Brain microvascular endothelial cell (primary cell): ENCODE data around the gene GPR137C.

Experiments used
- DNase-seq: peaks from one replicate; pipeline ENCODE4 v3.0.0-alpha.2; 2020
- H3K27ac ChIP-seq: fragments of 250-450 bp; sonication (Bioruptor Pico); 2 replicates; pipeline ENCODE4 v1.5.1; 2020; ENCODE audit warnings: mild to moderate bottlenecking, moderate library complexity
- H3K27me3 ChIP-seq: fragments of 250-450 bp; sonication (Bioruptor Pico); replicated peaks from 2 replicates; pipeline ENCODE4 v1.5.1; 2020; ENCODE audit warnings: mild to moderate bottlenecking
- H3K36me3 ChIP-seq: fragments of 250-450 bp; sonication (Bioruptor Pico); replicated peaks from 2 replicates; pipeline ENCODE4 v1.5.1; 2020; ENCODE audit warnings: mild to moderate bottlenecking
- H3K4me3 ChIP-seq: 2 replicates; pipeline ENCODE4 v1.5.1; 2011; ENCODE audit warnings: low read depth, mild to moderate bottlenecking, control low read depth, low read length, moderate library complexity
- CTCF ChIP-seq: IDR thresholded peaks from 2 replicates; pipeline ENCODE4 v1.5.1; 2011; ENCODE audit warnings: low read depth, mild to moderate bottlenecking, moderate library complexity, low read length, control low read depth, inconsistent platforms; ENCODE audit errors: missing control alignments
- in situ Hi-C: cut with HindIII; loops from 2 replicates; pipeline ENCODE4 v1.10.0; 2017; ENCODE audit warnings: low sequenced_read_pairs, low pct_ligation_motif_present

The GPR137C gene

GRCh38 chr14:52602131-52602530 lies 49.5 kb downstream of the GPR137C start:
- Histone ChIP-seq H3K36me3 (no peaks in the 10 kb centered on the region), H3K27me3 (no peaks in the 10 kb centered on the region), H3K27ac (no peak overlapping the region), H3K4me3 (no peak overlapping the region)
- DNase-seq, result no peak
- no peak for TF ChIP-seq CTCF
- in situ Hi-C loops, result no loop called here

GRCh38 chr14:52607061-52607460 lies 54.4 kb downstream of the GPR137C start:
- H3K27me3 ChIP-seq, result no peaks in the 10 kb centered on the region
- no peaks in the 10 kb centered on the region for H3K36me3 ChIP-seq
- no peak for DNase-seq
- no peak overlapping the region for H3K27ac ChIP-seq
- no peak overlapping the region for H3K4me3 ChIP-seq
- no peak for TF ChIP-seq CTCF
- in situ Hi-C loops, result no loop called here

- no peak for DNase-seq
- no peaks in the 10 kb centered on the region for H3K36me3 ChIP-seq
- TF ChIP-seq CTCF, result no peak
- in situ Hi-C loops, result no loop called here
- no peaks in the 10 kb centered on the region for H3K27me3 ChIP-seq
- no peak overlapping the region for H3K4me3 ChIP-seq
- no peak overlapping the region for H3K27ac ChIP-seq
These were observed 56.9 kb downstream of the GPR137C start for GRCh38 chr14:52609445-52610044.

GRCh38 chr14:52610187-52610586 lies 57.6 kb downstream of the GPR137C start:
- in situ Hi-C loops, result no loop called here
- no peak for TF ChIP-seq CTCF
- no peaks in the 10 kb centered on the region for H3K27me3 ChIP-seq
- no peak for DNase-seq
- no peak overlapping the region for H3K4me3 ChIP-seq
- no peaks in the 10 kb centered on the region for H3K36me3 ChIP-seq
- no peak overlapping the region for H3K27ac ChIP-seq

GRCh38 chr14:52618602-52619001 lies 66.0 kb downstream of the GPR137C start:
- in situ Hi-C loops, result no loop called here
- DNase-seq, result no peak
- Histone ChIP-seq H3K27ac (no peak overlapping the region), H3K36me3 (no peaks in the 10 kb centered on the region), H3K4me3 (no peak overlapping the region), H3K27me3 (no peaks in the 10 kb centered on the region)
- no peak for TF ChIP-seq CTCF

GRCh38 chr14:52619687-52620086 lies 67.1 kb downstream of the GPR137C start:
- Histone ChIP-seq H3K27ac (no peak overlapping the region), H3K4me3 (no peak overlapping the region), H3K36me3 (no peaks in the 10 kb centered on the region), H3K27me3 (no peaks in the 10 kb centered on the region)
- TF ChIP-seq CTCF, result no peak
- in situ Hi-C loops, result no loop called here
- DNase-seq, result no peak
